ENCODE data around the gene MTMR11.

Gene MTMR11

DNA sequence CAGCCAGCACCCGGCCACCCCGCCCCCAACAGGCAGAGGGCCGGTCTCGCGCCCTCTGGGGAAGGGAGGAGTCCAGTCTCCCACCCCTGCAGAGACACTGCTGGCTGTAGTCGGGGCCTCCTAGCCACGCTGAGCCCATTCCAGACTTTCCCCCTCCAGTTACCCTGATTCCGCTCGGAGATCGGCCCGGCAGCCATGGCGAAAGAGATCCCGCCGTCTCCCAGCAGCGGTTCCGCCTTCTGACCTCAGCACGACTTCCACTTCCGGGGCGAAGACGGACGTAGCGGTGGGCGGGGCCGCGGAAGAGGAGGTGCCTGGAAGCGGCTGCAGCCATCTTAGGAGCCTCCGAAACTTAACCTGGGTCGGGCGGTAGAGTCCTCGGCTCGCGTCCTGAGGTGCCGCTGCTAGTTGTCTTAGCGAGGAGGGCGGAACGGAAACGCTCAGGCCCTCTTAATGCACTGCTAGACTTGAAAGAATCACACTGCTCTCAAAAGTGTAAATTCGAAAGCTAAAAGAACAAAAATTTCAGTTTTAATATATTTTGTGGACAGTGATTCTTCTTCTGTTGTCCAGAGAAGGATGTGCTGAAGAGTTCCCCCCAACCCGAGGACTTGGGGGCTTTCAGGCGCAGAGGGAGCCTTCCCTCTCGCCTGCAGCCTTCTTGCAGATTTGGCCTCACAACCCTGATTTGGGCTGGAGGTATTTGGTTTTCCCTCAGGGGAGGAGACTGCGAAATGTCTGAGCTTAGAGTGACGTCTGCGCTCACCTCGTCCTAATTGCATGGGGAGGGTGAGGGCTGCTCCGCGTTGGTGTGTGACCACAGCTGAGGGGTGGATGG lies 8.9 kb downstream of the MTMR11 start, which contains the start of gene SF3B4:
SF3B4 (minus strand) TSS at position 241 of the 838 bp plus-strand sequence; CDS start at position 197, 44 bp downstream.
- H3K4me3 ChIP-seq (replicated peaks; ENCODE audit: low read depth, low read length) = peak within 1 kb of the TSS; percentile 80
- DNase-seq (ENCODE audit: low read depth) = peak; percentile 92
- no peak for TF ChIP-seq CTCF (IDR thresholded peaks at IDR 0.05; ENCODE audit: low read length, missing control alignments)

- peak overlapping the region; percentile 80 for H3K4me3 ChIP-seq (replicated peaks; ENCODE audit: low read depth, low read length)
- no peak for TF ChIP-seq CTCF (IDR thresholded peaks at IDR 0.05; ENCODE audit: low read length, missing control alignments)
- no peak for DNase-seq (ENCODE audit: low read depth)
These were observed 9.6 kb downstream of the MTMR11 start for GRCh38 chr1:149927056-149927562.

- DNase-seq (ENCODE audit: low read depth) = no peak
- no peak for TF ChIP-seq CTCF (IDR thresholded peaks at IDR 0.05; ENCODE audit: low read length, missing control alignments)
- H3K4me3 ChIP-seq (replicated peaks; ENCODE audit: low read depth, low read length) = peak overlapping the region; percentile 80
These were observed 10.4 kb downstream of the MTMR11 start for GRCh38 chr1:149926296-149926695.

- DNase-seq (ENCODE audit: low read depth) = no peak
- H3K4me3 ChIP-seq (replicated peaks; ENCODE audit: low read depth, low read length) = no peak overlapping the region
- TF ChIP-seq CTCF (IDR thresholded peaks at IDR 0.05; ENCODE audit: low read length, missing control alignments) = no peak
These were observed 10.9 kb downstream of the MTMR11 start for GRCh38 chr1:149925751-149926150.

- no peak for TF ChIP-seq CTCF (IDR thresholded peaks at IDR 0.05; ENCODE audit: low read length, missing control alignments)
- DNase-seq (ENCODE audit: low read depth) = no peak
- no peak overlapping the region for H3K4me3 ChIP-seq (replicated peaks; ENCODE audit: low read depth, low read length)
These were observed 11.3 kb downstream of the MTMR11 start for GRCh38 chr1:149925345-149925744.

DNA sequence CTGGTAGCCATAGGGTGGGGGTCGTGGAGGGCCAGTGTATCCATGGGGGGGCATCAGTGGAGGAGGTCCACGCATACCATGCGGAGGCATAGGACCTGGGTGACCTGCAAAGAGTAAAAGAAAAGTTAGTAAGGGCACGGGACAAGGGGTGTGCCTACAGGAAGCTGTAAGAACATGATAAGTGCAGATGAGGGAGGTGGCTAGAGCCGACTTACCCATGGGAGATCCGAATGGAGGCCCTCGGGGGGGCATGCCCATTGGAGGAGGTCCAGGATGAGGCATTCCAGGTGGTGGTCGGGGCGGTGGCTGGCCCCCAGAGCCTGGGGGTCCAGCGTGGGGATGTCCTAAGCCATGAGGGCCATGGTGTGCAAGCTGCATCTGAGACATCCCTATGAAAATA lies 13.1 kb downstream of the MTMR11 start:
- TF ChIP-seq CTCF (IDR thresholded peaks at IDR 0.05; ENCODE audit: low read length, missing control alignments) = no peak
- no peak overlapping the region for H3K4me3 ChIP-seq (replicated peaks; ENCODE audit: low read depth, low read length)
- DNase-seq (ENCODE audit: low read depth) = no peak

Data from fibroblast of pulmonary artery (primary cell).